ENCODE data around the gene RFTN1. TPM values are rescaled to one million over a fixed set of nuclear protein-coding genes. Genes with fewer than 3 reads are reported as not detected.

The RFTN1 gene
- total and polyA plus RNA-seq, 2 of the 8 experiments (the other 6 are each of a cell fraction or from before 2014, with no cell fraction given) = 4.6 to 6.7 TPM

DNA sequence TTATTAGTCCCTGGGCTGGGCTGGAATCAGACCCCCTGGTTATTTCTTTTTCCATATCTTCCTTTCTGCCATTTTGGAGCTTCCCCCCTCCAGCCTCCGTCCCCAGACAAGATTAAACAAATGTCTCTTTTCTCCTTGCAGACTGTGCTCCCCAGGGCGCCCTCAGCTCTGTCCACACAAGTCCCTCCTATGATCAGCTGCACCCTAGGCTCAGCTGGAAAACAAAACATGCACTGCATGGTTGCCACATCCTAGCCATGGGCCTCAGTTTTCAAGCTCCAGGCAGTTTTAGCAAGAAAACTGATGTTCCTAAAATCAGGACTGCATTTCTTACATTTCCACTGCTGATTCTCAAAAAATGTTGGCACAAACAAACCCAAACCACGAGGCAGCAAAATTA is 23.5 kb upstream of the RFTN1 start (continued):
- TF ChIP-seq CHD7 (IDR thresholded peaks at IDR 0.05; ENCODE audit: insufficient replicate concordance, low read length) (no peak), TCF12 (IDR thresholded peaks at IDR 0.05; ENCODE audit: low read depth, low read length) (no peak), ASH2L (IDR thresholded peaks at IDR 0.05; ENCODE audit: low read length) (no peak), TAF7 (optimal IDR thresholded peaks at IDR 0.05; ENCODE audit: borderline replicate concordance, low read depth, low read length) (no peak), GABPA (IDR thresholded peaks at IDR 0.05; ENCODE audit: borderline replicate concordance, insufficient read depth, low read length) (no peak), HDAC6 (IDR thresholded peaks at IDR 0.05; ENCODE audit: low read depth, low read length) (no peak), ZNF274 (IDR thresholded peaks at IDR 0.05; ENCODE audit: borderline replicate concordance, extremely low read depth, low read length) (no peak), RAD21 (IDR thresholded peaks at IDR 0.05 in 1 of 2, conservative IDR thresholded peaks at IDR 0.05 in 1 of 2; ENCODE audit: low read depth in 2 of 2, low read length in 2 of 2) (no peak), NRF1 (IDR thresholded peaks at IDR 0.05; ENCODE audit: low read depth, low read length) (no peak), RFX5 (IDR thresholded peaks at IDR 0.05; ENCODE audit: borderline replicate concordance, low read depth, low read length) (no peak)
- TF ChIP-seq, protein P1, sequence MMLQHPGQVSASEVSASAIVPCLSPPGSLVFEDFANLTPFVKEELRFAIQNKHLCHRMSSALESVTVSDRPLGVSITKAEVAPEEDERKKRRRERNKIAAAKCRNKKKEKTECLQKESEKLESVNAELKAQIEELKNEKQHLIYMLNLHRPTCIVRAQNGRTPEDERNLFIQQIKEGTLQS (IDR thresholded peaks at IDR 0.05; ENCODE audit: insufficient read depth, low read depth, low read length) = no peak

Measured in H1 (cell line).